GM12873 (cell line): ENCODE measurements around the gene BBIP1.

Experiments
- CTCF ChIP-seq: IDR thresholded peaks from 2 replicates; pipeline ENCODE4 v1.5.1; 2012; ENCODE audit warnings: low read depth, mild to moderate bottlenecking, moderate library complexity, low read length, control low read depth; ENCODE audit not compliant: insufficient read depth; ENCODE audit errors: missing control alignments

BBIP1 gene

GRCh38 chr10:110962443-110962842 lies 43.5 kb upstream of the BBIP1 start:
- TF ChIP-seq CTCF: no peak

- no peak for TF ChIP-seq CTCF
Measured at GRCh38 chr10:110960333-110960712, 41.3 kb upstream of the BBIP1 start.

GRCh38 chr10:110959379-110960332 lies 40.7 kb upstream of the BBIP1 start:
- TF ChIP-seq CTCF: no peak

- no peak for TF ChIP-seq CTCF
Measured at GRCh38 chr10:110957606-110958005, 38.6 kb upstream of the BBIP1 start.

DNA sequence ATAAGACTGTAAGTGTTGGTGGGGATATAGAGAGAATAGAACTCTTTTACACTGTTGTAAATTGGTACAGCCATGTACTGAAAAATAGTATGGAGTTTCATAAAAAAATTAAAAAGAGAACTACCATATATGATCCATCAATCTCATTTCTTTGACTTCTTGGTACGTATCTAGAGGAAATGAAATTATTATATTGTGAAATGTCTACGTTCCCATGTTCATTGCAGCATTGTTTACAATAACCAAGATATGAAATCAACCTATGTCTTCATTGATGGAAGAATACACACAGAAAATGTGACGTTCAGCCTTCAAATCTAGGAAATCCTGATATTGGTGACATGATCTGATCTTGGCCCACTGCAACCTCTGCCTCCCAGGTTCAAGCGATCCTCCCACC lies 32.4 kb upstream of the BBIP1 start:
- no peak for TF ChIP-seq CTCF

DNA sequence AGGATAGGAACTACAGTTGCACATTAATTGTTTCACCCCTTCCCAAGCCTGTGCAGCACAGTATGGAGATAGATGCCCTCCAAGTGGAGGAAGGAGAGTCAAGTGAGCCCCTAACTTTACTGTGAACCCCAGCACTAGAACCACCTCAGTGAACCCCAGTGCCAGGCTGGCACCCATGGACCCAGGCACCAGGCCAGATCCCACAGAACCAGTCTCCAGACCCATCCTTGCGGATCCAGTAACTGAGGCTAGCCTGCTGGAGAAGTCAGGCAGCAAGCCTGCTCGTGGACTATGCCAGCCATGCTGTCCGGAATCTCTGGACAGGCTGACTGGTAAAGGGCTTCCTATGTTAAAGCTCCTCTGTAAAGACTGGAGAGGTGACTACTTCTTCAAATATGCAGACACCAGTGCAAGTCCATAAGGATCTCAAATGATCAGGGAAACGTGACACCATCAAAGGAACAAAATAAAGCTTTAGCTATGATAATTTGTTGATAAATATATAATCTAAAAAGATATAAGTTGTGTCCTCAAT lies 28.1 kb upstream of the BBIP1 start:
- no peak for TF ChIP-seq CTCF

DNA sequence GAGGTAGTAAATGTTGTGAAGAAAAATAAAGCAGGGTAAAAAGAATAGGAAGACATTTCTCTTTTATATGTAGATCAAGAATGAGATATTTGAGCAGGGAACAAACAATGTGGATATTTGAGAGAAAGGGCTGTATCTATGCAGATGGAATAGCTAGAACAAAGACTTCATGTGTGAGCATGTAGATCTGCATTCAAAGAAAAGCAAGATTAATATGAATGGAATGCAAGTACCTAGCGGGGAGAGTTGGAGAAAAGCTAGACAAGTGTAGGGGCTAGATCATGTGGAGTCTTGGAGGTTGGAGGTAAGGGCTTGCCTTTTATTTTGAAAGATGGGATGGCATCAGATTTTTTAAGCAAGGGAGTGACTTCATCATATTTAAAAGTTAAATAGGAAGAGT lies 27.5 kb upstream of the BBIP1 start:
- no peak for TF ChIP-seq CTCF
